Muscle layer of colon (tissue), 2 donors: Measurements from ENCODE around the gene E2F3.

Source experiments
- H3K27ac ChIP-seq: one replicate; pipeline ENCODE4 v1.7.0; 2013; ENCODE audit warnings: low read depth, mild to moderate bottlenecking, low read length, moderate library complexity
- H3K27me3 ChIP-seq, 2 donors: one replicate each; pipeline ENCODE4 v1.7.0; 2013; ENCODE audit warnings: low read length in 2 of 2, mild to moderate bottlenecking in 2 of 2; ENCODE audit not compliant: insufficient read depth in 2 of 2, control insufficient read depth in 1 of 2
- H3K36me3 ChIP-seq: one replicate; pipeline ENCODE4 v1.7.0; 2013; ENCODE audit warnings: mild to moderate bottlenecking, low read length; ENCODE audit not compliant: insufficient read depth
- H3K4me1 ChIP-seq: one replicate; pipeline ENCODE4 v1.7.0; 2013; ENCODE audit warnings: mild to moderate bottlenecking, low read length; ENCODE audit not compliant: insufficient read depth
- H3K4me3 ChIP-seq, 2 donors: one replicate each; pipeline ENCODE4 v1.7.0; 2013; ENCODE audit warnings: low read length in 2 of 2, low read depth in 1 of 2, mild to moderate bottlenecking in 1 of 2, moderate library complexity in 1 of 2
- H3K9ac ChIP-seq: one replicate; pipeline ENCODE4 v1.7.0; 2013; ENCODE audit warnings: low read length
- H3K9me3 ChIP-seq: one replicate; pipeline ENCODE4 v1.7.0; 2013; ENCODE audit warnings: mild to moderate bottlenecking, low read length
- donor health status: abdominal sarcoma.
- donor health status: Adenocarcinoma of cecum.

The E2F3 gene

DNA sequence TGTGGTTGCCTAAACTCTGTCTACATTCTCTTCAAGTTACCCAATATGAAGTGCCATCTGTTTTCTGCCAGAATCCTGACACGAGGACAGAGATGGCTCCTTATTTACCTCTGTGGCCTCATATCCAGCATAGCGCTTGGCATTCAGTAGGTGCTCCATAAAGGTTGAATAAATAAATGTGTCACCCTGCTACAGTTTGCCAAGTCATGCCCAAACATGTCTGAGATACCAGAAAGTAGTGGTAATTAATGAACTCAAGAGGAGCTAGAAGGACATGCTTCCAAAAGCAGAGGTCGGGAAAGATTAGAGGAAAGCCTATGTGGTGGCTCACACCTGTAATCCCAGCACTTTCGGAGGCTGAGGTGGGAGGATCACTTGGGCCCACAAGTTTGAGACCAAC lies 30.9 kb upstream of the E2F3 start:
- no peak overlapping the region for H3K27ac ChIP-seq
- H3K36me3 ChIP-seq: no peaks in the 10 kb centered on the region
- no peaks in the 10 kb centered on the region for H3K9me3 ChIP-seq
- no peaks in the 10 kb centered on the region for H3K4me1 ChIP-seq
- H3K9ac ChIP-seq: no peak overlapping the region
- H3K4me3 ChIP-seq: no peak overlapping the region
- H3K27me3 ChIP-seq: no peaks in the 10 kb centered on the region

- Histone ChIP-seq H3K9me3 (no peaks in the 10 kb centered on the region), H3K27me3 (no peaks in the 10 kb centered on the region), H3K4me3 (no peak overlapping the region), H3K4me1 (no peaks in the 10 kb centered on the region), H3K27ac (no peak overlapping the region), H3K36me3 (no peaks in the 10 kb centered on the region), H3K9ac (no peak overlapping the region)
These were observed 26.2 kb upstream of the E2F3 start for GRCh38 chr6:20375436-20375835.

- Histone ChIP-seq H3K27ac (no peak overlapping the region), H3K27me3 (no peaks in the 10 kb centered on the region), H3K9me3 (no peaks in the 10 kb centered on the region), H3K4me1 (no peaks in the 10 kb centered on the region), H3K4me3 (no peak overlapping the region), H3K36me3 (no peaks in the 10 kb centered on the region), H3K9ac (no peak overlapping the region)
These were observed 23.9 kb upstream of the E2F3 start for GRCh38 chr6:20377623-20378265.

- Histone ChIP-seq H3K4me3 (no peak overlapping the region), H3K36me3 (no peaks in the 10 kb centered on the region), H3K27me3 (no peaks in the 10 kb centered on the region), H3K27ac (no peak overlapping the region), H3K4me1 (no peaks in the 10 kb centered on the region), H3K9ac (no peak overlapping the region), H3K9me3 (no peaks in the 10 kb centered on the region)
These were observed 22.4 kb upstream of the E2F3 start for GRCh38 chr6:20379231-20379630.

DNA sequence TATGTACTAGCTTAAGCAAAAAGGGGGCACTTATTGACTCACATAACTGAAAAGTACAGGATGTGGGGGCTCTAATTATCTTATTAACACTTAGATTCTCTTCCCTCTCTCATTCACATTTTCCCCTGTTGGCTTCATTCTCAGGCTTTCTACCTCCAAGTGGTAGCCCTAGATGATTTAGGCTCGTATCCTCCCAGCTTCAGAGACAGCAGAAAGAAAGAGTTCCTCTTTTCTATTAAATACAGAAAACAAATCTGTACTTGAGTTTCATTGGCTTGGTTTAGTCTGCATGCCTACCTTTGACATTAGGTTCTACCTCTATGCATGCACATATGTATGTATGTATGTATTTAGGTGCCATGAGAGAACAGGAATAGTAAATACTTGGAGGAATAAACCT lies 15.5 kb upstream of the E2F3 start:
- Histone ChIP-seq H3K9ac (no peak overlapping the region), H3K27ac (no peak overlapping the region), H3K4me3 (no peak overlapping the region)

GRCh38 chr6:20389066-20389465 lies 12.6 kb upstream of the E2F3 start:
- no peaks in the 10 kb centered on the region for H3K27me3 ChIP-seq
- H3K27ac ChIP-seq: no peak overlapping the region
- no peak overlapping the region for H3K9ac ChIP-seq
- H3K36me3 ChIP-seq: no peaks in the 10 kb centered on the region
- H3K9me3 ChIP-seq: no peaks in the 10 kb centered on the region
- no peak overlapping the region for H3K4me3 ChIP-seq
- no peaks in the 10 kb centered on the region for H3K4me1 ChIP-seq

More for the DNA sequence above, 15.5 kb upstream of the E2F3 start:
- no peaks in the 10 kb centered on the region for H3K27me3 ChIP-seq
- H3K9me3 ChIP-seq: no peaks in the 10 kb centered on the region
- H3K4me1 ChIP-seq: no peaks in the 10 kb centered on the region
- H3K36me3 ChIP-seq: no peaks in the 10 kb centered on the region

DNA sequence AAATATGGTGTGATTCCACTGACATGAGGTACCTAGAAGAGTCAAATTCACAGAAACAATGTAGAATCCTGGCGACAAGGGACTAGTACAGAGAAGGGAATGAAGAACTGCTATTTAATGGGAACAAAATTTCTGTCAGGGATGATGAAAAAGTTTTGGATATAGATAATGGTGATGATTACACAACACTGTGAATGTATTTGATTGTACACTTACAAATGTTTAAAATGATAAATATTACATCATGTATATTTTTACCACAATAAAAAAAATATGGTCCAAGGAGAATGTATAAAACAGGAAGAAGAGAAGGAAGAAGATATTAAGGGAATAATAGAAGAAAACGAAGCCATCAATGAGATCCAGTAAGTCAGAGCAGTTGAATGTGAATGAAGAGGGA lies 8.4 kb upstream of the E2F3 start:
- Histone ChIP-seq H3K27ac (no peak overlapping the region), H3K9ac (no peak overlapping the region), H3K9me3 (no peaks in the 10 kb centered on the region)

GRCh38 chr6:20399518-20399917 lies 2.2 kb upstream of the E2F3 start:
- no peaks in the 10 kb centered on the region for H3K36me3 ChIP-seq
- H3K4me1 ChIP-seq: peaks cover 9% of the 10 kb centered on the region
- no peaks in the 10 kb centered on the region for H3K9me3 ChIP-seq
- no peaks in the 10 kb centered on the region for H3K27me3 ChIP-seq
- H3K27ac ChIP-seq: no peak overlapping the region
- no peak overlapping the region for H3K9ac ChIP-seq
- no peak overlapping the region for H3K4me3 ChIP-seq

More for the DNA sequence above, 8.4 kb upstream of the E2F3 start:
- Histone ChIP-seq H3K27me3 (no peaks in the 10 kb centered on the region), H3K4me1 (no peaks in the 10 kb centered on the region), H3K4me3 (no peak overlapping the region), H3K36me3 (no peaks in the 10 kb centered on the region)

DNA sequence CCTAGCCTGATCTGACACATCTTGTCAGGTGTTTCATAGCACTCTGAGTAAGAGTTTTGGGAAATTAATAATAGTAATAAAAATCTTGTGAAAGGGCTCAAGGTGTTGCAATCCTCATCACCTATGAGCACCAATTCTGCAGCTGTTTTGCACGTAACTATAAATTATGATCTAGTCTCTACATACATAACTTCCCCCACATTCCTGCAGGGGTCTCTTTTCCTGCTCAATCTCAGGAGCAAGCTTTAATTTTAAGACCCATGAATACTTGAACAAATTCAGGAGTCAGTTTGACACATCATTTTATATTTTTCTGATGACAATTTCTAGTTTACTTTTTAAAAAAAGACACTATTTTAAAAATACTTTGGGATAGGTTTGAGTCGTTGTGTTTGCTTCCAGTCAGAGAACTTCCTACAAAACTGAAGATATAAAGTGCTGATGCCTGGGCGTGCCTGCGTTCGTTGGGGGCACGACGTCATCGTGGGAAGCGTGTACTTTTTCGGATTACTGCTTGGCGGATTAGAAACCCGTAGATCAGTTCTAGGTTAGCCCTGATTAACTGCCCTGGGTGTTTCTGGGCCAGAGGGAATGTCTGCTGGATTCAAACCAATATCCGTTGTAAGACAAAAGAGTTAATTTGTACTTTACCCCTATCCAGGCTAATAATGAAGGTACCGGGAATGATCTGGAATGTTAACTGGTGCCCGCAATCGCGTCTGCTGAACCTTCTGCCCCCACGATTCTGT lies 1.0 kb upstream of the E2F3 start:
- Histone ChIP-seq H3K9me3 (no peaks in the 10 kb centered on the region), H3K4me1 (peaks cover 11% of the 10 kb centered on the region), H3K9ac (peak overlapping the region; percentile 45), H3K36me3 (no peaks in the 10 kb centered on the region), H3K27ac (peak overlapping the region; percentile 31), H3K27me3 (no peaks in the 10 kb centered on the region), H3K4me3 (peak overlapping the region in 1 of 2 donors; percentile 83)

GRCh38 chr6:20402092-20402341 lies 338 bp downstream of the E2F3 start:
- no peak overlapping the region for H3K9ac ChIP-seq
- no peaks in the 10 kb centered on the region for H3K36me3 ChIP-seq
- peak overlapping the region; percentile 86 for H3K27ac ChIP-seq
- peak overlapping the region; percentile 53 to 88 for H3K4me3 ChIP-seq
- no peaks in the 10 kb centered on the region for H3K27me3 ChIP-seq
- no peaks in the 10 kb centered on the region for H3K9me3 ChIP-seq
- H3K4me1 ChIP-seq: peaks cover 11% of the 10 kb centered on the region

DNA sequence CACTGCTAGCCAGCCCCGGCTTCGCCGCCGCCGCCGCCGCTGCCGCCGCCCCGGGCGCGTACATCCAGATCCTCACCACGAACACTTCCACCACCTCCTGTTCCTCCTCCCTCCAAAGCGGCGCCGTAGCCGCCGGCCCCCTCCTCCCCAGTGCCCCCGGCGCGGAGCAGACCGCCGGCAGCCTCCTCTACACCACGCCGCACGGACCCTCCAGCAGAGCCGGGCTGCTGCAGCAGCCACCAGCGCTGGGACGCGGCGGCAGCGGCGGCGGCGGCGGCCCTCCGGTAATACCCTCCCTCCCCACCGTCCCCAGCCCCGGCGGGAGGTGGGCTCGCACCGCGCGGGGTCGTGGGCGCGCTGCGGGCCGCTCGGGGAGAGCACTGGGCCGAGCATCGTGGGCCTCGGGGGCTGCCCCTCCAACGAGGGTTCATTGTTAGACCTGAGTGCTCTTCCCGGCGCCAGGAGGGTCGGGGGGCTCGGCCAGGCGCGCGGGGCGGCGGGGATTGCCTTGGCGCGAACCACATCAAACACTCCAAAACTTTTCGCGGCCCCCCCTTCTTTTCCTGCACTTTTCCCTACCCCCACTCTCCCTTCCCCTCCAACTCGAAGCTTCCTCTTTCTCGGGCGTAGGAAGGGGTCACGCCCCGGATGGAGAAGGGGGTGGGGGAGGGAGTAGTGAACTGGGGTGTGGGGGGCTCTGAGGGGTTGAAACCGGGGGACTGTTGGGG lies 827 bp downstream of the E2F3 start:
- Histone ChIP-seq H3K4me1 (peaks cover 11% of the 10 kb centered on the region), H3K9me3 (no peaks in the 10 kb centered on the region), H3K9ac (no peak overlapping the region), H3K27me3 (no peaks in the 10 kb centered on the region), H3K36me3 (no peaks in the 10 kb centered on the region), H3K27ac (peak overlapping the region; percentile 86), H3K4me3 (peak overlapping the region; percentile 53 to 88)
